H1 (cell line): ENCODE measurements around the gene ASPHD2. TPM values are rescaled to one million over a fixed set of nuclear protein-coding genes. Genes with fewer than 3 reads are reported as not detected.

Experiments used
- CTCF ChIA-PET: fragments of 300-600 bp; sonication (Branson Sonifier 250); formaldehyde crosslinking; loops from one replicate; lab custom pipeline; 2021; ENCODE audit not compliant: partially characterized antibody; lab: Charles Lee
- POLR2A ChIA-PET: fragments of 300-600 bp; sonication (Branson Sonifier 250); formaldehyde crosslinking; loops from one replicate; lab custom pipeline; 2021; ENCODE audit warnings: inconsistent platforms; ENCODE audit not compliant: partially characterized antibody; lab: Charles Lee
- DNase-seq, 2 experiments: peaks; one replicate each; pipeline versions ENCODE4 v3.0.0 to v3.0.0-alpha.2; 2010 to 2022; ENCODE audit warnings: low spot score in 2 of 2, low read depth in 1 of 2, mixed read lengths in 1 of 2
- FAIRE-seq: peaks from 2 replicates; lab custom pipeline; 2011; peaks lifted over from hg19 to GRCh38; lab: Jason Lieb, UNC
- H2AFZ ChIP-seq: 2 replicates; pipeline ENCODE4 v1.8.1; 2012; ENCODE audit warnings: low read length, inconsistent platforms
- H2AK5ac ChIP-seq: 2 replicates; pipeline ENCODE4 v1.6.1; 2013; ENCODE audit warnings: low read depth, low read length
- H2BK120ac ChIP-seq: replicated peaks from 2 replicates; pipeline ENCODE3; 2013; ENCODE audit warnings: low read depth, low read length, inconsistent platforms
- H2BK12ac ChIP-seq: 2 replicates; pipeline ENCODE4 v1.6.1; 2013; ENCODE audit warnings: low read depth, low read length
- H2BK15ac ChIP-seq: 2 replicates; pipeline ENCODE4 v1.6.1; 2013; ENCODE audit warnings: low read length
- H2BK20ac ChIP-seq: 2 replicates; pipeline ENCODE4 v1.6.1; 2013; ENCODE audit warnings: low read length
- H2BK5ac ChIP-seq: 2 replicates; pipeline ENCODE4 v1.6.1; 2013; ENCODE audit warnings: low read depth, low read length
- H3K14ac ChIP-seq: 2 replicates; pipeline ENCODE4 v1.6.1; 2013; ENCODE audit warnings: inconsistent platforms; ENCODE audit not compliant: insufficient read length
- H3K18ac ChIP-seq: 2 replicates; pipeline ENCODE4 v1.6.1; 2013; ENCODE audit warnings: low read length; ENCODE audit errors: extremely low read depth
- H3K23ac ChIP-seq: 2 replicates; pipeline ENCODE4 v1.6.1; 2013; ENCODE audit warnings: inconsistent platforms; ENCODE audit not compliant: insufficient read length
- H3K23me2 ChIP-seq: 2 replicates; pipeline ENCODE4 v1.6.1; 2013; ENCODE audit warnings: low read depth, low read length
- H3K27ac ChIP-seq: 2 replicates; pipeline ENCODE4 v1.6.1; 2011; ENCODE audit warnings: low read depth, low read length, inconsistent platforms
- H3K27me3 ChIP-seq, 4 experiments: replicated peaks in 1 of 4; 1 replicate in 1 of 4; 2 replicates in 3 of 4; pipeline versions ENCODE4 v1.6.1 to v1.8.1; 2011 to 2013; ENCODE audit warnings: low read length in 3 of 4, mild to moderate bottlenecking in 3 of 4, inconsistent platforms in 2 of 4, mixed read lengths in 2 of 4, moderate library complexity in 1 of 4; ENCODE audit not compliant: control insufficient read depth in 3 of 4, insufficient read depth in 3 of 4; ENCODE audit errors: extremely low read depth in 1 of 4
- H3K36me3 ChIP-seq, 4 experiments: 2 replicates each; pipeline versions ENCODE4 v1.6.1 to v1.8.1; 2011 to 2013; ENCODE audit warnings: mild to moderate bottlenecking in 4 of 4, low read length in 3 of 4, moderate library complexity in 2 of 4, control low read depth in 1 of 4, inconsistent platforms in 1 of 4; ENCODE audit not compliant: insufficient read depth in 4 of 4, control insufficient read depth in 2 of 4
- H3K4ac ChIP-seq: replicated peaks from 2 replicates; pipeline ENCODE3; 2013; ENCODE audit warnings: low read length, low read depth, mixed read lengths, inconsistent platforms; ENCODE audit not compliant: insufficient read length
- H3K4me1 ChIP-seq, 4 experiments: replicated peaks in 1 of 4; 1 replicate in 1 of 4; 2 replicates in 3 of 4; pipeline versions ENCODE4 v1.6.1 to v1.8.1; 2011 to 2013; ENCODE audit warnings: low read length in 3 of 4, inconsistent platforms in 2 of 4, mixed read lengths in 1 of 4; ENCODE audit not compliant: insufficient read depth in 4 of 4, control insufficient read depth in 3 of 4
- H3K4me2 ChIP-seq, 2 experiments: 2 replicates each; pipeline versions ENCODE4 v1.6.1 to v1.8.1; 2011 to 2013; ENCODE audit warnings: low read depth in 2 of 2, low read length in 2 of 2, control low read depth in 1 of 2, inconsistent platforms in 1 of 2, mild to moderate bottlenecking in 1 of 2; ENCODE audit not compliant: insufficient read depth in 1 of 2
- H3K4me3 ChIP-seq, 4 experiments: fragments of 200-600, 300-600 bp in 1 of 4; sonication (generic), shearing (Covaris generic), sonication (Bioruptor Twin) in 1 of 4; 2 replicates each; pipeline versions ENCODE4 v1.5.1 to v1.8.1; 2011 to 2016; ENCODE audit warnings: low read length in 4 of 4, low read depth in 3 of 4, control low read depth in 2 of 4, inconsistent platforms in 2 of 4, mild to moderate bottlenecking in 2 of 4, mixed read lengths in 1 of 4, moderate library complexity in 1 of 4; ENCODE audit not compliant: insufficient read depth in 2 of 4; ENCODE audit errors: extremely low read depth in 1 of 4
- H3K56ac ChIP-seq: replicated peaks from 2 replicates; pipeline ENCODE3; 2013; ENCODE audit warnings: low read depth, mild to moderate bottlenecking, mixed read lengths, low read length, inconsistent platforms; ENCODE audit not compliant: insufficient read length
- H3K79me1 ChIP-seq: 2 replicates; pipeline ENCODE4 v1.6.1; 2013; ENCODE audit warnings: low read depth, low read length, control low read depth
- H3K79me2 ChIP-seq, 2 experiments: 2 replicates each; pipeline versions ENCODE4 v1.6.1 to v1.8.1; 2012 to 2013; ENCODE audit warnings: low read length in 2 of 2, mild to moderate bottlenecking in 2 of 2, inconsistent platforms in 1 of 2; ENCODE audit not compliant: insufficient read depth in 2 of 2, control insufficient read depth in 1 of 2
- H3K9ac ChIP-seq, 4 experiments: replicated peaks in 1 of 4; 1 replicate in 1 of 4; 2 replicates in 3 of 4; pipeline versions ENCODE4 v1.6.1 to v1.8.1; 2011 to 2013; ENCODE audit warnings: low read depth in 3 of 4, low read length in 3 of 4, control low read depth in 2 of 4, mild to moderate bottlenecking in 2 of 4, moderate library complexity in 2 of 4, inconsistent platforms in 1 of 4; ENCODE audit errors: extremely low read depth in 1 of 4
- H3K9me3 ChIP-seq, 2 experiments: 2 replicates each; pipeline versions ENCODE4 v1.6.1 to v1.8.1; 2012 to 2013; ENCODE audit warnings: mild to moderate bottlenecking in 2 of 2, moderate library complexity in 2 of 2, control low read depth in 1 of 2, inconsistent platforms in 1 of 2, low read depth in 1 of 2, low read length in 1 of 2, mixed read lengths in 1 of 2; ENCODE audit not compliant: insufficient read depth in 2 of 2
- H4K20me1 ChIP-seq, 2 experiments: replicated peaks in 1 of 2; 2 replicates each; pipeline versions ENCODE3 to v1.8.1; 2011 to 2013; ENCODE audit warnings: inconsistent platforms in 2 of 2, low read length in 2 of 2, mild to moderate bottlenecking in 1 of 2; ENCODE audit not compliant: insufficient read depth in 2 of 2, control insufficient read depth in 1 of 2
- H4K5ac ChIP-seq: 2 replicates; pipeline ENCODE4 v1.6.1; 2013; ENCODE audit warnings: low read length, low read depth, mixed read lengths, inconsistent platforms; ENCODE audit not compliant: insufficient read length
- H4K8ac ChIP-seq: 2 replicates; pipeline ENCODE4 v1.8.0; 2013; ENCODE audit warnings: mild to moderate bottlenecking, moderate library complexity, low read length, inconsistent platforms; ENCODE audit not compliant: insufficient read depth; ENCODE audit errors: extremely low read depth
- H4K91ac ChIP-seq: replicated peaks from 2 replicates; pipeline ENCODE3; 2013; ENCODE audit warnings: low read length, mixed read lengths, inconsistent platforms; ENCODE audit not compliant: insufficient read length
- NRF1 ChIP-seq: IDR thresholded peaks from 2 replicates; pipeline ENCODE4 v1.6.1; 2011; ENCODE audit warnings: mild to moderate bottlenecking, low read depth, low read length, improper control_type of control experiment
- TBP ChIP-seq: IDR thresholded peaks from 2 replicates; pipeline ENCODE4 v1.6.1; 2011; ENCODE audit warnings: low read depth, low read length, improper control_type of control experiment
- ZNF274 ChIP-seq: IDR thresholded peaks from 2 replicates; pipeline ENCODE4 v1.7.0; 2012; ENCODE audit warnings: low read length, borderline replicate concordance; ENCODE audit errors: extremely low read depth
- WGBS, 2 experiments: shearing (Covaris generic) in 1 of 2; methylation state at CpG; one replicate each; pipeline versions ENCODE4 v1.1.6 to v1.1.7; 2013 to 2015; ENCODE audit warnings: low lambda C conversion rate in 2 of 2, mixed read lengths in 2 of 2, inconsistent platforms in 1 of 2, low coverage in 1 of 2, missing lambda C conversion rate in 1 of 2; ENCODE audit not compliant: insufficient replicate concordance in 2 of 2, insufficient coverage in 1 of 2, insufficient read length in 1 of 2; ENCODE audit errors: extremely low coverage in 1 of 2, missing lambda C conversion rate in 1 of 2; 5-methylcytosine and 5-hydroxymethylcytosine counted together
- polyA plus RNA-seq, 7 experiments: library from polyadenylated mRNA; depleted of rRNA in 3 of 7; stranded (reverse) in 5 of 7; unstranded in 2 of 7; fragments of >200 nt in 5 of 7; fragments of 200-250 nt in 2 of 7; gene quantifications; 1 replicate in 5 of 7; 2 replicates in 1 of 7; 4 replicates in 1 of 7; pipeline versions ENCODE4 v1.2.1 to v1.2.3, GENCODE V29; 2011 to 2013; ENCODE audit warnings: missing spikeins in 2 of 7, mixed read lengths in 2 of 7
- total RNA-seq: library from RNA; stranded (reverse); fragmentation: NEBNext Ultra II Directional; extraction: Animal tissue kit (Norgen Biotek cat#: 25700); gene quantifications from 2 replicates; pipeline ENCODE4 v1.2.1, GENCODE V29; 2021

Gene ASPHD2
- total and polyA plus RNA-seq, 2 of the 8 experiments (the other 6 are each of a cell fraction or from before 2014, with no cell fraction given), result 7.2 to 11.0 TPM

GRCh38 chr22:26383968-26384556 is 45.0 kb upstream of the ASPHD2 start:
- no peak overlapping the region for H3K9ac ChIP-seq
- no peak overlapping the region for H3K27ac ChIP-seq
- H2BK5ac ChIP-seq, result no peak overlapping the region
- no peak overlapping the region for H3K4me2 ChIP-seq
- no peak overlapping the region for H3K14ac ChIP-seq
- no peak overlapping the region for H4K8ac ChIP-seq
- no peak for TF ChIP-seq NRF1
- TF ChIP-seq ZNF274, result no peak
- no peak for TF ChIP-seq TBP
- TF ChIP-seq, all 59 proteins: peak for 0
- Histone ChIP-seq H4K20me1 (no peaks in the 10 kb centered on the region), H3K56ac (no peak overlapping the region), H3K4me1 (peaks cover 0 to 5% (median 0%) of the 10 kb centered on the region in 4 experiments; a peak in 2 of 7 replicates), H3K4me3 (no peak overlapping the region), H2AK5ac (no peak overlapping the region), H2BK12ac (no peak overlapping the region), H3K23me2 (no peaks in the 10 kb centered on the region), H3K79me2 (no peaks in the 10 kb centered on the region), H2BK15ac (no peak overlapping the region), H3K36me3 (no peaks in the 10 kb centered on the region), H3K9me3 (no peaks in the 10 kb centered on the region), H2AFZ (peak overlapping the region; percentile 37; the same call in 1 of the 2 replicates), H3K23ac (no peak overlapping the region), H4K5ac (no peak overlapping the region), H3K79me1 (no peaks in the 10 kb centered on the region), H3K18ac (no peak overlapping the region), H4K91ac (no peak overlapping the region), H2BK20ac (no peak overlapping the region), H3K4ac (no peak overlapping the region), H2BK120ac (no peak overlapping the region), H3K27me3 (no peaks in the 10 kb centered on the region)
- DNase-seq (no peak), FAIRE-seq (no peak)
- CTCF ChIA-PET, result interaction anchor here (0.6 to 6.7 kb wide), 13 partner anchors 10 to 1811 kb away, joined by 3 to 55 read pairs (median 4); no protein-coding TSS in a partner anchor
- WGBS, 2 experiments, result 83% methylated on average over 7 of the region's 7 CpGs; no CpG with 5 or more reads in 1 of the 2 experiments
- POLR2A ChIA-PET, result no interaction called here
